ENCODE data around the gene FGF2.
"Not testable (repeated sequence)": the region's sequence is repeated elsewhere in the genome, so short reads cannot be mapped to it uniquely, and the experiment has no call there.

FGF2 gene

DNA sequence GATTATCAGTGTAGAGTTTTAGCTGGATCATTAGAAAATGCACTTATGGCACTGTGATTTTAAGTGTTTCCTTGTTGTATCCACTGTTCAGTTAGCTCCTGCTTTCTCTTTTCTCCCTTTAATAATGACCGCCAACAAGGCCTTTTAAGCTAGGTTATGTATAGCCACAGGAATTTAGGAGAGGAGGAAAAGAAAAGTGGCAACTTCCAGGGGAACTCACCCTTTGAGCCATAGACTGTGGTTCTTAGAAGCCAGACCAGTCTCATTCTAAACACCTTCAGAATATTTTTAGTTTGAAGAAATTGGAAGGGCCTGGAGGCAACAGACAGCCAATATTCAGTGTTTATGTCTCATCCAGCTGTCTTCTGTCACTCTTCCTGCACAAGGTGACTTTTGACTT, 6.1 kb downstream of the FGF2 start:
- peaks cover 6% of the 10 kb centered on the region for H3K4me1 ChIP-seq (ENCODE audit: control insufficient read depth, insufficient read depth, low read length)

DNA sequence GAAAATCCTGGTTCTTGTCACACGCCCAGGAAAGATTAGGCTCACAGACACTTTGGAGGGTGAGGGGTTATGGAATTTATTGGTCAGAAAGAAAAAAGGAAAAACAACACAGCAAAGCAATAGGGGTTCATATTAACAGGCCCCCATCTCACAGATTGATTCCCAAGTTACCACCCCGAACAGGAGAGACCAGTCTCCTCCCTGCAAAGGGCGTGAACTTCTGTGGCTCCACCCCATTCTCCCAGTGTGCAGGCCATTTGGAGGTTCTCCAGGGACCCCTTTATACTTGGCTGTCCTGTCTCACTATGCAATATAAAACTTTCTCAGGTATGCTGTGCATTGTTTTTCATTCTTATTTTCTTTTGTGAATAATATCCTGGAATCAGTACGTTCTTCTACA, 7.4 kb downstream of the FGF2 start:
- H3K4me1 ChIP-seq (ENCODE audit: control insufficient read depth, insufficient read depth, low read length), result no peaks in the 10 kb centered on the region
- peaks cover 16% of the 10 kb centered on the region for H3K27me3 ChIP-seq (ENCODE audit: control insufficient read depth, insufficient read depth, low read length)
- H3K36me3 ChIP-seq (ENCODE audit: control insufficient read depth, insufficient read depth, low read length), result no peaks in the 10 kb centered on the region
- H3K4me3 ChIP-seq (ENCODE audit: low read length), result no peak overlapping the region
- no peaks in the 10 kb centered on the region for H3K9me3 ChIP-seq (ENCODE audit: control insufficient read depth, low read length)
- no peak overlapping the region for H3K9ac ChIP-seq (ENCODE audit: low read length)

More for the DNA sequence above, 6.1 kb downstream of the FGF2 start:
- H3K27me3 ChIP-seq (ENCODE audit: control insufficient read depth, insufficient read depth, low read length), result peaks cover 28% of the 10 kb centered on the region
- no peaks in the 10 kb centered on the region for H3K36me3 ChIP-seq (ENCODE audit: control insufficient read depth, insufficient read depth, low read length)
- H3K4me3 ChIP-seq (ENCODE audit: low read length), result no peak overlapping the region
- no peak overlapping the region for H3K9ac ChIP-seq (ENCODE audit: low read length)
- H3K9me3 ChIP-seq (ENCODE audit: control insufficient read depth, low read length), result no peaks in the 10 kb centered on the region

DNA sequence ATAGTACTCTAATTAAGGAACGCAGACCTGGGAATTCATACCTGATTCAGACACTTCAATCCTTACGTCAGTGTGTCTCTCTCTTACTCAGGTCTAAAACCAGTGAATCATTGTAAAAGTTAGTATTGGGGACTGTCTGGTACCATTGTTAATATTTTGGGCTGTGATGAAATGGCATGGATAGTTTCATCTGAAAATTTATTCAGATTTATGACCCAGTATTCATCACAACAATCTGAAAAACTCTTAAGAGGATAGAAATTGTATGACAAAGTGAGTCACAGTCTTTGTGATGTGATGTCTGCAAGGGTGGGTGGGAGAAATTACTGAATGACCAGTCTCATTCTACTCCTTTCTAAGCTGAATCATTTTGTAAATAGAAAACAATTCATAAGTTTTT, 10.3 kb downstream of the FGF2 start:
- Histone ChIP-seq H3K9me3 (ENCODE audit: control insufficient read depth, low read length) (no peaks in the 10 kb centered on the region), H3K36me3 (ENCODE audit: control insufficient read depth, insufficient read depth, low read length) (no peaks in the 10 kb centered on the region), H3K9ac (ENCODE audit: low read length) (no peak overlapping the region), H3K4me3 (ENCODE audit: low read length) (no peak overlapping the region), H3K4me1 (ENCODE audit: control insufficient read depth, insufficient read depth, low read length) (no peaks in the 10 kb centered on the region), H3K27me3 (ENCODE audit: control insufficient read depth, insufficient read depth, low read length) (no peaks in the 10 kb centered on the region)

DNA sequence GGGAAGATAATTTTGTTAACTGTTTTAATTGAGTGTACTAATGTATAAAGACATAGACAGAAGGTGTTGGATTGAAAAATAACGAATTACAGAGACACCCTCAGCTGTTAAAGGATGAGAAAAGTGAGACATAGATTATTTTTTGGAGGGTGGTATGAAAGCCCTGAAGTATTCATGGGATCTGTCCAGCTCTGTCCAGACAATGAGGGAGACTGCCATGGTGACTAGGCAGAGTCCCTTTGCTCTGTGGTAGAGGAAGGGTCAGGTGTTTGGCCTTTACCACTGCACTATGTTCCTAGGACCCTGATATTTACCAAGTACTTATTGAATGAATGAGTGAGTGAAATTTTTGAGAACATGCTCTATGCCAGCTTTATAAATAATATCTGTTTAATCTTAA, 11.4 kb downstream of the FGF2 start:
- Histone ChIP-seq H3K4me3 (ENCODE audit: low read length) (no peak overlapping the region), H3K36me3 (ENCODE audit: control insufficient read depth, insufficient read depth, low read length) (no peaks in the 10 kb centered on the region), H3K27me3 (ENCODE audit: control insufficient read depth, insufficient read depth, low read length) (no peaks in the 10 kb centered on the region), H3K9ac (ENCODE audit: low read length) (no peak overlapping the region), H3K4me1 (ENCODE audit: control insufficient read depth, insufficient read depth, low read length) (no peaks in the 10 kb centered on the region), H3K9me3 (ENCODE audit: control insufficient read depth, low read length) (no peaks in the 10 kb centered on the region)

DNA sequence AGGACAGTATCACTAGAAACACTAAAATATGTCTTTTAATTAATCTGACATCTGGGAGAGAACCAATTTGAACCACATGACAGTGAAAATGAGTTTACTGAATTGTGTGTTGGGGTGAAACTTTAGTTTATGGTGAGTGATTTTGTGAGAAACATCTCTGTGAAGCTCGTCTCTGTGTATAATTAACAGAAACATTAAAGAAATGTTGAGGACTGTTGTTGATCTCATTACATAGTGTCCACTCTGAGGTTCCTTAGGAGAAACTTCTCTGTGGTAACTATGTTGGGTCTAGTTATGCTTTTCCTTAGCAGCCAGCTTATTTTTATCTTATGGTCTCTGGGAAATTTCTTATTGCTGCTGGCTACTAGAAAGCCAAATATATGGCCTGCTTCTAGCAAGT, 15.8 kb downstream of the FGF2 start:
- no peaks in the 10 kb centered on the region for H3K36me3 ChIP-seq (ENCODE audit: control insufficient read depth, insufficient read depth, low read length)
- H3K9ac ChIP-seq (ENCODE audit: low read length), result no peak overlapping the region
- no peak overlapping the region for H3K4me3 ChIP-seq (ENCODE audit: low read length)
- no peaks in the 10 kb centered on the region for H3K4me1 ChIP-seq (ENCODE audit: control insufficient read depth, insufficient read depth, low read length)
- no peaks in the 10 kb centered on the region for H3K27me3 ChIP-seq (ENCODE audit: control insufficient read depth, insufficient read depth, low read length)
- H3K9me3 ChIP-seq (ENCODE audit: control insufficient read depth, low read length), result no peaks in the 10 kb centered on the region

DNA sequence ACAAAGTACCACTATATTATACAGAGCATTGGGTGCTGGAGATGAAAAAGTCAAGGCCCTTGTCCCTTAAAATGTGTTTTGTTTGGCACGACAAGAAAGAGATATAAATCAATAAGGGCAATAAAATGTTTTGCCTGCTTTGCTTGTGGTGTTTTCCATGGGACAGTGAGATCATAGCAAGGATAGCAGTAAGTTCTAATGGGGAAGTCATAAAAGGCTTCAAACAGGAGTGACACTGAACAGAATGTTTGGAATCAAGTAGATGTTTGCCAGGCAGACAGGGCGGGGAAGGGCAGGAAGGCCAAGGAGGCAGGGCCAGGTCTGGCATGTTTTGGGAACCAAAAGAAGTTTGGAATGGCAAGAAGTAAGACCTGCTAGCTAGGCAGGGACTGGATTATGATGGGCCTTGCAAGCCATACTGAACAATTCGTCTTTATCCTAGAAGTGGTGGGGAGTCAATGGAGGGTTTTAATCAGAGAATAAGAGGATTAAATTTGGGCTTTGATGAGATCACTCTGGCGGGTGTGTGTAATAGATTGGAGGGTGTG, 16.4 kb downstream of the FGF2 start:
- no peaks in the 10 kb centered on the region for H3K27me3 ChIP-seq (ENCODE audit: control insufficient read depth, insufficient read depth, low read length)
- no peaks in the 10 kb centered on the region for H3K9me3 ChIP-seq (ENCODE audit: control insufficient read depth, low read length)
- no peaks in the 10 kb centered on the region for H3K36me3 ChIP-seq (ENCODE audit: control insufficient read depth, insufficient read depth, low read length)
- H3K4me1 ChIP-seq (ENCODE audit: control insufficient read depth, insufficient read depth, low read length), result no peaks in the 10 kb centered on the region
- no peak overlapping the region for H3K9ac ChIP-seq (ENCODE audit: low read length)
- no peak overlapping the region for H3K4me3 ChIP-seq (ENCODE audit: low read length)

DNA sequence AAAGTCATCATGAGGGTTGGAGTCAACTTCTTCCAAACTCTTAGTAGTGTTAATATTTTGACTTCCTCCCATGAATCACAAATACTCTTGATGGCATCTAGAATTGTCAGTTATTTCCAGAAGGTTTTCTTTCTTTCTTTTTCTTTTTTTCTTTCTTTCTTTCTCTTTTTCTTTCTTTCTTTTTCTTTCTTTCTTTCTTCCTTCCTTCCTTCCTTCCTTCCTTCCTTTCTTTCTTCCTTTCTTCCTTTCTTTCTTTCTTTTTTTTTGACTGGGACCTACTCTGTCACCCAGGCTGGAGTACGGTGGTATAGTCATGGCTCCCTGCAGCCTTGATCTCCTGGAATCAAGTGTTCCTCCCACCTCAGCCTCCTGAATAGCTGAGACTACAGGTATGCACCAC, 17.8 kb downstream of the FGF2 start:
- H3K4me3 ChIP-seq (ENCODE audit: low read length); H3K9ac ChIP-seq (ENCODE audit: low read length); H3K9me3 ChIP-seq (ENCODE audit: control insufficient read depth, low read length); H3K4me1 ChIP-seq (ENCODE audit: control insufficient read depth, insufficient read depth, low read length); H3K27me3 ChIP-seq (ENCODE audit: control insufficient read depth, insufficient read depth, low read length); H3K36me3 ChIP-seq (ENCODE audit: control insufficient read depth, insufficient read depth, low read length): not testable (repeated sequence)

DNA sequence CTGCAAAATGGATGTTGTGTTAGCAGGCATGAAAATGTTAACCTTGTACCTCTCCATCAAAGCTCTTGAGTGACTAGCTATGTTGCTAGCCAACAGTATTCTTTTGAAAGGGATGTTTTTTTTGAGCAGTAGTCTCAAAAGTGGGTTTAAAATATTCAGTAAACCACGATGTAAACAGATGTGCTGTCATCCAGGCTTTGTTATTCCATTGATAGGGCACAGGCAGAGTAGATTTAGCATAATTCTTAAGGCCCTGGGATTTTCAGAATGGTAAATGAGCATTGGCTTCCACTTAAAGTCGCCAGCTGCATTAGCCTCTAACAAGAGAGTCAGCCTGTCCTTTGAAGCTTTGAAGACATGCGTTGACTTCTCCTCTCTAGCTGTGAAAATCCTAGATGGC, 18.4 kb downstream of the FGF2 start:
- Histone ChIP-seq H3K9me3 (ENCODE audit: control insufficient read depth, low read length) (no peaks in the 10 kb centered on the region), H3K4me3 (ENCODE audit: low read length) (no peak overlapping the region), H3K36me3 (ENCODE audit: control insufficient read depth, insufficient read depth, low read length) (no peaks in the 10 kb centered on the region), H3K4me1 (ENCODE audit: control insufficient read depth, insufficient read depth, low read length) (no peaks in the 10 kb centered on the region), H3K9ac (ENCODE audit: low read length) (no peak overlapping the region), H3K27me3 (ENCODE audit: control insufficient read depth, insufficient read depth, low read length) (no peaks in the 10 kb centered on the region)

DNA sequence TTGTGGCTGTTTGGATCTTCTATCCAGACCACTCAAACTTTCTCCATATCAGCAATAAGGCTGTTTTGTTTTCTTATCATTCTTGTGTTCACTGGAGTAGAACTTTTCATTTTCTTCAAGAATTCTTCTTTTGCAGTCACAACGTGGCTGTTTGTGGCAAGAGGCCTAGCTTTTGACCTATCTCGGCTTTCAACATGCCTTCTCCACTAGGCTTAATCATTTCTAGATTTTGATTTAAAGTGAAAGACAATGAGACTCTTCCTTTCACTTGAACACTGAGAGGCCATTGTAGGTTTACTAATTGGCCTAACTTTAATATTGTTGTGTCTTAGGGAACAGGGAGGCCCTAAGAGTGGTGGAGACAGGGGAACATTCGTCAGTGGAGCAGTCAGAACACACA, 19.1 kb downstream of the FGF2 start:
- Histone ChIP-seq H3K36me3 (ENCODE audit: control insufficient read depth, insufficient read depth, low read length) (no peaks in the 10 kb centered on the region), H3K27me3 (ENCODE audit: control insufficient read depth, insufficient read depth, low read length) (no peaks in the 10 kb centered on the region), H3K9me3 (ENCODE audit: control insufficient read depth, low read length) (no peaks in the 10 kb centered on the region), H3K4me3 (ENCODE audit: low read length) (no peak overlapping the region), H3K4me1 (ENCODE audit: control insufficient read depth, insufficient read depth, low read length) (no peaks in the 10 kb centered on the region), H3K9ac (ENCODE audit: low read length) (no peak overlapping the region)

DNA sequence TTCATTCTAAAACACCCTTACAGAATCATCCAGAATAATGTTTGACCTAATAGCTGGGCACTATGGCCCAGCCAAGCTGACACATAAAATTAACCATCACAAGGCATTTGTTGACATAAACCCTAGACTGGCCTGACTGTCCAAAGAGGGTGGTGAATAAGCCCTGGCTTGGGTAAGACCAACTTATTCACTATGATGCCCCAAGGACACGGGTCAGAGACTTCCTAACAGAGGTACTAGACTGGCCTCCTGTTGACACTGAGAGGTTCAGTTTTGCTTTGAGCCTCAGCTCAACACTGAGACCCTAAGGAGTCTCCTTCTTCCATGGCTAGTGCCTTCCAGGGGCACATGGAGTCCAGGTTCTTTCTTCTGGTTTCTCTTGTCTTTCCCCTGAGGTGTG, 21.3 kb downstream of the FGF2 start:
- H3K36me3 ChIP-seq (ENCODE audit: control insufficient read depth, insufficient read depth, low read length), result no peaks in the 10 kb centered on the region
- no peaks in the 10 kb centered on the region for H3K4me1 ChIP-seq (ENCODE audit: control insufficient read depth, insufficient read depth, low read length)
- no peak overlapping the region for H3K9ac ChIP-seq (ENCODE audit: low read length)
- H3K27me3 ChIP-seq (ENCODE audit: control insufficient read depth, insufficient read depth, low read length), result no peaks in the 10 kb centered on the region
- H3K9me3 ChIP-seq (ENCODE audit: control insufficient read depth, low read length), result no peaks in the 10 kb centered on the region
- H3K4me3 ChIP-seq (ENCODE audit: low read length), result no peak overlapping the region

DNA sequence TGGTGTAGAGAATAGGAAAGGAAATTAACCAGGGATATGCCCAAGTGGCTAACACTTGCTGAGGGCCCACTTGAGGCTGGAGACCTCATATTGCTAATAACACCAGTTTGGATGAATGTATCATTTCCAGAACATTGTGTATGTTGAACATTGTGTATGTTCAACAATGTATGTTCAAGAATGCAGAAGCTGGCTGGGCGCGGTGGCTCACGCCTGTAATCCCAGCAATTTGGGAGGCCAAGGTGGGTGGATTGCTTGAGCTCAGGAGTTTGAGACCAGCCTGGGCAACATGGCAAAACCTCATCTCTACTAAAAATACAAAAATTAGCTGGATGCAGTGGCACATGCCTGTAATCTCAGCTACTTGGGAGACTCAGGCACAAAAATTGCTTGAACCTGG, 23.2 kb downstream of the FGF2 start:
- not testable (repeated sequence) for H3K27me3 ChIP-seq (ENCODE audit: control insufficient read depth, insufficient read depth, low read length); H3K9ac ChIP-seq (ENCODE audit: low read length); H3K9me3 ChIP-seq (ENCODE audit: control insufficient read depth, low read length); H3K4me1 ChIP-seq (ENCODE audit: control insufficient read depth, insufficient read depth, low read length); H3K36me3 ChIP-seq (ENCODE audit: control insufficient read depth, insufficient read depth, low read length); H3K4me3 ChIP-seq (ENCODE audit: low read length)

DNA sequence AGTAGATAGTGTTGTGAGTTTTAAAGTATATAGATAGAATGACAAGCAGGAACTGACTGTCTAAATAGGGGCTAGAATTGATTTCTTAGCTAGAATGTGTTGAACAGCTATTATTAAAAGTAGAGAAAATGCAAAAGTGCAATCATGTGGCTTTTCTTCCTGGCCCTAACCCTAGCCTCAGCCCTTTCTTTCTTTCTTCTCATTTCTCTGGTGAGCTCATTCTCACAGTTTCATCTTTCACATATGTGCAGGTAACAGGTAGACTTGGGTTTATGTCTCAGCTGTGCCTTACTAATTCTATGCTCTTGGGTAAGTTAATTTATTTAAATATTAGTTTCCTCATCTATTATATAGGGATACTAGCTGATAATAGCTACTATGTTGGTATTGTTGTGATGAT, 24.9 kb downstream of the FGF2 start:
- Histone ChIP-seq H3K4me3 (ENCODE audit: low read length) (no peak overlapping the region), H3K27me3 (ENCODE audit: control insufficient read depth, insufficient read depth, low read length) (no peaks in the 10 kb centered on the region), H3K9ac (ENCODE audit: low read length) (no peak overlapping the region), H3K36me3 (ENCODE audit: control insufficient read depth, insufficient read depth, low read length) (no peaks in the 10 kb centered on the region), H3K9me3 (ENCODE audit: control insufficient read depth, low read length) (no peaks in the 10 kb centered on the region), H3K4me1 (ENCODE audit: control insufficient read depth, insufficient read depth, low read length) (no peaks in the 10 kb centered on the region)

Data from mucosa of stomach (tissue), 1 donor.